Measurements from ENCODE around the gene SPIB. TPM values are rescaled to one million over a fixed set of nuclear protein-coding genes. Genes with fewer than 3 reads are reported as not detected.
"Not testable (repeated sequence)": the region's sequence is repeated elsewhere in the genome, so short reads cannot be mapped to it uniquely, and the experiment has no call there.

The SPIB gene
- total RNA-seq, 2 donors from 2014 or later = not detected

DNA sequence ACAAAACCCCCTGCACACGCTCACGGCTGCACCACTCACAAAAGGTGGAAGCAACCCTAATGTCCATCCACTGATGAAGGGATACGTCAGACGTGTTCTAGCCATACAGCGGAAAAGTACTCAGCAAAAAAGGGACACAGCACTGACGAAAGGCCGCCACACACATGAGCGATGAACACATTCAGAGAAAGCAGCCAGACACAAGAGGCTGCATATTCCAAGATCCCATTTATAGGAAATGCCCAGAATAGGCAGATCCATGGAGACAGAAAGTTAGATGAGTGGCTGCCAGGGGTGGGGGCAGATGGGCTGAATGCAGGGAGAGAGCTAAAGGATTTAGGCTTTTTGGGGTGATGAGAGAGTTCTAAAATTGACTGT is 30.9 kb upstream of the SPIB start:
- intact Hi-C loops (cut with DNase I) = no loop called here
- ATAC-seq (no peak), DNase-seq (no peak)

DNA sequence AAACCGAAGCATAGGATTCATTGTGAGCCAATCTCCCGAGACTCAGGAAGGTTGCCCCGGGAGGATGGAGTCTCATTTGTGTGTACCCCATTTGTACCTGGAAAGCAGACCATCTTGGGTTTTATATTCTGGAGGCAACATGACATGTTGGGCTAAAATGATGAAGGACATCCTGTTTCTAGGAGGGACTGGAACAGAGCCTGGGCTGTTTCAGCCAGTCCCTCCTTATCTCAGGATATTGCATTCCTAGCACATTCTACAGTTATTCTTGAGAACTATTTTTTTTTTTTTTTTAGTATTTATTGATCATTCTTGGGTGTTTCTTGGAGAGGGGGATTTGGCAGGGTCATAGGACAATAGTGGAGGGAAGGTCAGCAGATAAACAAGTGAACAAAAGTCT is 28.4 kb upstream of the SPIB start:
- DNase-seq; intact Hi-C loops (cut with DNase I): not testable (repeated sequence)

DNA sequence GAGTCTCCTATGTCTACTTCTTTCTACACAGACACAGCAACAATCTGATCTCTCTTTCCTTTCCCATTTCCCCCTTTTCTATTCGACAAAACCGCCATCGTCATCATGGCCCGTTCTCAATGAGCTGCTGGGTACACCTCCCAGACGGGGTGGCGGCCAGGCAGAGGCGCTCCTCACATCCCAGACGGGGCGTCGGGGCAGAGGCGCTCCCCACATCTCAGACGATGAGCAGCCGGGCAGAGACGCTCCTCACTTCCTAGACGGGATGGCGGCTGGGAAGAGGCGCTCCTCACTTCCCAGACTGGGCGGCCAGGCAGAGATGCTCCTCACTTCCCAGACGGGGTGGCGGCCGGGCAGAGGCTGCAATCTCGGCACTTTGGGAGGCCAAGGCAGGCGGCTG is 27.8 kb upstream of the SPIB start:
- ATAC-seq; DNase-seq; intact Hi-C loops (cut with DNase I): not testable (repeated sequence)

More for the DNA sequence above, 28.4 kb upstream of the SPIB start:
- not testable (repeated sequence) for ATAC-seq

DNA sequence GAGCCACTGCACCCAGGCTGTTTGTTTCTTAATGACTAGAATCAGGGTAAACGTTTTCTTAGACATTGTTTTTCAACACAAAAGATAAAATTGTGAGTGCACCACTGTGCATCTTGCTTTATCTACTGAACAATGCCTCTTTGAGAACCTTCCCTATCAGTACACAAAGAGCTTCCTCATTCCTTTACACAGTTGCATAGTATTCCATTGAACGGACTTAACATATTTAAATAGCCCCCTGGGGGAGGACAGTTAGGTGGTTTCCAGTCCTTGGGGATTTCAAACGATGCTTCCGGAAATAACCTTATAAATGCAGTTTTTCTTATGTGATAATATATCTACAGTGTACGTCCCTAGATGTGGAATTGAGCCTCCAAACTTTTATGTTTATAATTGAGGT is 26.0 kb upstream of the SPIB start:
- DNase-seq = no peak
- intact Hi-C loops (cut with DNase I) = no loop called here
- ATAC-seq = no peak

DNA sequence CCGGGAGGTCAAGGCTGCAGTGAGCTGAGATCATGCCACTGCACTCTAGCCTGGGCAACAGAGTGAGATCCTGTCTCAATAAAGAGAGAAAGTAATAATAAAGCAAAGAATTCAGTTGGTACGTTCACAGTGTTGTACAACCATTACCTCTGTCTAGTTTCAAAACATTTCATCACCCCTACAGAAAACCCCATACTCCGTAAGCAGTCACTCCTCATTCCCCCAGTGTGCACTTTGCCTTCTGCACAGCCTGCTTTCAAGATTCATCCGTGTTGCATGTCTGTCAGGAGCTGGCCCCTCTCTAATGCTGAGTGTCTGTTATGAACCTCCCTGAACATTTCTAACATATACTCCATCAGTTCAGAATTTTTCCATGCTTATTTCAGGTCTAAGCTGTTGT is 25.1 kb upstream of the SPIB start:
- intact Hi-C loops (cut with DNase I) = no loop called here
- DNase-seq (no peak), ATAC-seq (no peak)

DNA sequence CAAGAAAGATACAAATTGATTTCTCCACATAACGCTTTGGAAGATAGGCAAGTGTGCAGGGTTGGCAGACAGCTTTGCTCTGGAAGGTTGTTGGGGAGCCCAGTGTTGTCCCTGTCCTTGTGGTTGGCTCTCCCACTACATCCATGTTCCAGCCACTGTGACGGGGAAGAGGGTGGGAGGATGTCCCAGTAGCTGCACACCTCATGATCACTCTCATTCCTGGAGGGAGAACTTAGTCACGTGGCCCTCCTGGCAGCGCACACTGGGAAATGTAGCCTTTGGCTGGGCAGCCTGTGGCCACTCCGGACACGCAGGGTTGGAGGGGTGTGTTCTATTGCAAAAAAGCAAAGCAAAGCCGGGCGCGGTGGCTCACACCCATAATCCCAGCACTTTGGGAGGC is 24.7 kb upstream of the SPIB start:
- intact Hi-C loops (cut with DNase I) = no loop called here
- DNase-seq = no peak
- no peak for ATAC-seq

DNA sequence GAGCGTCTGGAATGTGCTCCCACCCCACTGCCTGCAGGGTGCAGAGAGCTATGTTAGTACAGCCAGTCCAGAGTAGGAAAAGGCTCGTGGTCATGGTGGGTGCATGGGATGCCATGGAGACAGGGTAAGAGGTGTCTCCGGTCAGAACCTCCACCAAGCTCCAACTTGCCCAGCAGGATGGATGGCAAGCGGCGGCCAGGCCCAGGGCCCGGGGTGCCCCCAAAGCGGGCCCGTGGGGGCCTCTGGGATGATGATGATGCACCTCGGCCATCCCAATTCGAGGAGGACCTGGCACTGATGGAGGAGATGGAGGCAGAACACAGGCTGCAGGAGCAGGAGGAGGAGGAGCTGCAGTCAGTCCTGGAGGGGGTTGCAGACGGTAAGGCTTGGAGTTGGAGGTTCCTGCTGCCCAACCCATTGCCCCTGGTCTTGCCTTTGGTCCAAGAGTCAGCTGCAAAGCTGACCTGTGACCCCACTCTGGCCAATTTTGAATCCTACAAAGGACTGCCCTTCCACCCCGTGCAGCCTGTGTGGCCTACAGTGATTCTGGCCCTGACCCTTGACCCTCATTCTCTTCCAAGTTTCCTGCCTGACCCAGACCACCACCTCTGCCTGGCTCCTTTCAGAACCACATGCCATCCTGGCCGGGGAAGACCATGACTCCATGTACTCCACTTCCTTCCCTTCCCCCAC is 19.9 kb upstream of the SPIB start:
- DNase-seq = no peak
- ATAC-seq = no peak
- intact Hi-C loops (cut with DNase I) = no loop called here

DNA sequence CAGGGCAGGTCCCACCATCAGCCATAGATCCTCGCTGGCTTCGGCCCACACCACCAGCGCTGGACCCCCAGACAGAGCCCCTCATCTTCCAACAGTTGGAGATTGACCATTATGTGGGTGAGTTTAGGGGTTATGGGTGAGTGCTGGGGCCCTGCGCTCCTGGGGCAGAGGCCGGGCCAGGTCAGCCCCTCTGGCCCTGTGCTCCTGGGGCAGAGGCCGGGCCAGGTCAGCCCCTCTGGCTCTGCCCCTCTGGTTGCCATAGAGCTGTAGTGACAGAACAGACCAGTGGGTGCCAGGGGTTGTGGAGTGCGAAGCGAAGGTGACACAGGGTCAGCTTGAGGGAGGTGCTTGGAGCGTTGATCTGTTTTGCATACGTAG is 19.4 kb upstream of the SPIB start:
- DNase-seq (no peak), ATAC-seq (no peak)
- intact Hi-C loops (cut with DNase I) = no loop called here

DNA sequence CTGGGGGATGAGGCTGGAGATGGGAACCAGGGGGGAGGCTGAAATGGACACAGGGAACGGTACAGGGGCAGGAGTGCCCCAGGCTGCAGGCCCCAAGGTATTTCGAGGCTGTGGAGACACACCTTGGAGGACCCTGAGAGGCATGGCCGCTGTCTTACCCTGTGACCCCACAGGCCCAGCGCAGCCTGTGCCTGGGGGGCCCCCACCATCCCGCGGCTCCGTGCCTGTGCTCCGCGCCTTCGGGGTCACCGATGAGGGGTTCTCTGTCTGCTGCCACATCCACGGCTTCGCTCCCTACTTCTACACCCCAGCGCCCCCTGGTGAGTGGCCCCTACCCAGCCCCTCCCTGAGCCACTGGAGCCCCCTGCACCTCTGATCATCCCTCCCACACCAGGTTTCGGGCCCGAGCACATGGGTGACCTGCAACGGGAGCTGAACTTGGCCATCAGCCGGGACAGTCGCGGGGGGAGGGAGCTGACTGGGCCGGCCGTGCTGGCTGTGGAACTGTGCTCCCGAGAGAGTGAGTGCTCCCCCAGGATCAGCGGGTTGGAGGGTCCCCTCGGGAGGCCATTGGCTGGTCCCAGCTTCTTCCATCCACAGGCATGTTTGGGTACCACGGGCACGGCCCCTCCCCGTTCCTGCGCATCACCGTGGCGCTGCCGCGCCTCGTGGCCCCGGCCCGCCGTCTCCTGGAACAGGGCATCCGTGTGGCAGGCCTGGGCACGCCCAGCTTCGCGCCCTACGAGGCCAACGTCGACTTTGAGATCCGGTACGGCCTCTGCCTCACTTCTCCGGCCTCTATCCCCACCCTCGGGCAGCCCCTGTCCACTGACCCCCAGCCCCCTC is 16.9 kb upstream of the SPIB start:
- ATAC-seq (no peak), DNase-seq (no peak)
- intact Hi-C loops (cut with DNase I) = no loop called here

DNA sequence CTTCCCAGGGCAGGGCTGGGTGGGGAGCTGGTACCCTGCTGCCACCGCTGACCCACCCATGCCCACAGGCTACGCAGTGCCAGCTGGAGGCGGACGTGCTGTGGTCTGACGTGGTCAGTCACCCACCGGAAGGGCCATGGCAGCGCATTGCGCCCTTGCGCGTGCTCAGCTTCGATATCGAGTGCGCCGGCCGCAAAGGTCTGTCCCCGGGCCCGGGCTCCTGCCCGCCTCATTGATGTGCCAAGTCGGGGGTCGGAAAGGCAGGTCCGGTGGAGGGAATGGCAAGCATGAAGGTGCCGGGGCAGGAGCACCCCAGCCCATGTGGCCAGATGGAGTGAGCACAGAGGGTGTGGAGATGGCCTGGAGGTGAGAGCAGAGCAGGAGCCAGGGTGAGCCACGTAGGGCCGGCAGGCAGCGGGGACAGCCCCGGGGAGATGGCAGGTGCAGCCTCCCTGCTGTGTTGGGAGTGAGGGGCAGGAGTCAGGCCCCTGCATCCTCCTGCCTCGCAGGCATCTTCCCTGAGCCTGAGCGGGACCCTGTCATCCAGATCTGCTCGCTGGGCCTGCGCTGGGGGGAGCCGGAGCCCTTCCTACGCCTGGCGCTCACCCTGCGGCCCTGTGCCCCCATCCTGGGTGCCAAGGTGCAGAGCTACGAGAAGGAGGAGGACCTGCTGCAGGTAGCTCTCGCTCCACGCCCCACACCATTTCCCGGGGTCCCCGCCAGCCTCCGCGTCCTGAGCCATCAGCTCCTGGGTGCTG is 16.0 kb upstream of the SPIB start:
- ATAC-seq = no peak
- intact Hi-C loops (cut with DNase I) = no loop called here

DNA sequence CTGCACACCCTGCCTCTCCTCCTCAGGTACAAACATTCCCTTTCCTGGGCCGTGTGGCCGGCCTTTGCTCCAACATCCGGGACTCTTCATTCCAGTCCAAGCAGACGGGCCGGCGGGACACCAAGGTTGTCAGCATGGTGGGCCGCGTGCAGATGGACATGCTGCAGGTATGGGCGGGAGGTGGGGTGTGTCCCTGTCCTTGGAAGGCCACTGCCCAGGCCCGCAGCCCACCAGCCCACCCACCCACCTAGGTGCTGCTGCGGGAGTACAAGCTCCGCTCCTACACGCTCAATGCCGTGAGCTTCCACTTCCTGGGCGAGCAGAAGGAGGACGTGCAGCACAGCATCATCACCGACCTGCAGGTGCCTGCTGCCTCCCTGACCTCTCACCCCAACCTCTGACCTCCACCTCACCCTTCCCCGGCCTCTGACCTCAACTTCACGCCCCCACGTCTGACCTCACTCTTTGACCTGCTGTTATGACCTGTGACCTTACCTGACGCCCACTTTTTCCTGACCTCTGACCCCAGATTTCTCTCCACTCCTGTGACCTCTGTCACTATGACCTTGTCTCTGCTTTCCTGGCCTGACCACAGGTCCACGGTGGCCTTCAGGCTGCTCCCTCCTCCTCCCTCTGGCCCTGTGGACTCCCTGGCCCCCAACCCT is 12.4 kb upstream of the SPIB start:
- intact Hi-C loops (cut with DNase I) = no loop called here
- ATAC-seq (no peak), DNase-seq (no peak)

More for the DNA sequence above, 16.0 kb upstream of the SPIB start:
- no peak for DNase-seq

DNA sequence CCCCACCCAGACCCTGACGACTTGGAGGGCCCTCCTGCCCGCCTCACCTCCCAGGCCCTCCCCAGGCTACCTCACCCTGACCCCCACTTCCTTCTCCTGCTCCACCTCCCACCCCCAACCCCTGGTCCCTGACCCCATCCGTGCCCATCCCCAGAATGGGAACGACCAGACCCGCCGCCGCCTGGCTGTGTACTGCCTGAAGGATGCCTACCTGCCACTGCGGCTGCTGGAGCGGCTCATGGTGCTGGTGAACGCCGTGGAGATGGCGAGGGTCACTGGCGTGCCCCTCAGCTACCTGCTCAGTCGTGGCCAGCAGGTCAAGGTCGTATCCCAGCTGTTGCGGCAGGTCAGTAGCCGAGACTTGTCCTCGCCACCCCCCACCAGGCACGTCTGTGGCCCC is 11.9 kb upstream of the SPIB start:
- no peak for DNase-seq
- ATAC-seq = no peak
- intact Hi-C loops (cut with DNase I) = no loop called here

DNA sequence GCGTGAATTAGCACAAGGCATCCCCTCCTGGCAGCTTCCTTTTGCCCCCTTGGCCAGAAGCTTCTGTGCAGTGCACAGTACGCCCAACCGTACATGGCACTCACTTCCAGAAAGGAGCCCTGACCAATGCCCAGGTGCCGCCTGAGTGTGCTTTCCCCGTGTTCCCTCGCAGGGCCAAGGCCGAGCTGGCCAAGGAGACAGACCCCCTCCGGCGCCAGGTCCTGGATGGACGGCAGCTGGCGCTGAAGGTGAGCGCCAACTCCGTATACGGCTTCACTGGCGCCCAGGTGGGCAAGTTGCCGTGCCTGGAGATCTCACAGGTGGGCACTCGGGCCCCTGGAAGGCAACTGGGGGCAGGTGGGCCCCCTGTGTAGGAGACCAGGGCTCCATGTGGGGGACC is 9.4 kb upstream of the SPIB start:
- ATAC-seq = no peak
- no peak for DNase-seq
- intact Hi-C loops (cut with DNase I) = no loop called here

DNA sequence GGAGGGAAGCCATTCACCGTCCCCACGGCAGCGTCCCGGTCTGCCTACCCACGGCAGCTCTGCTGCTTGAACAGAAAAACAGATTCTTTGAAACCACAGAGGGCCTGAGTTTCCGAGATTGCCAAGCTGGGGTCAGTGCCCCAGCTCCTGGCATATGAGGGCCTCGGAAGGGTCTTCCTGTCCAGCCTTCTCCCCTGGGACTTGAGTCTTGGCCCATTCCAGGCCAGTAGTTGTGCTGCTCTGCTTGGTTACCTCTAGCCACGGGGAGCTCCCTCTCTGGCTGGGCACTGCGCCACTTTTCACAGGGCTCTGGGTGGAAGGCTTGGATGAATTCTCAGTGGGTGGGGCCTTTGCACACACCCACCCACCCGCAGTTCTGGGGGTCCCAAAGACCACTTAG is 8.6 kb upstream of the SPIB start:
- ATAC-seq = no peak
- intact Hi-C loops (cut with DNase I) = loop anchor here in 1 of 2 donors (5.0 kb wide), 1 partner anchor 48 kb away; no protein-coding TSS in a partner anchor
- no peak for DNase-seq

DNA sequence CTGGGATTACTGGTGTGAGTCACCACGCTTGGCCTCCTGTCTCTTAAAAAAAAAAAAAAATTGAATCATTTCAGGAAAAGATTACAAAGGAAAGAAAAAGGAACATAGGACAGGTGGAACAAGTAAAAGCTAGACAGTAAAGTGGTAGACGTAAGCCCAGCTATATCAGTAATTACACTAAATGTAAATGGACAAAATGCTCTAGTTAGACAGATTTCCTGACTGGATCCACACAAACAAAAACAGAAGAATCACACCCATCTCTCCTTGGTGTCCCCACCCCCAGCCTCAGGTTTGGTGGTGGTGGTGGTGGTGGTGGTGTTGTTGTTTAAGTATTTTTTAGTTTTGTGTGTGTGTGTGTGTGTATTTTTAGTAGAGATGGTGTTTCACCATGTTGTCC is 6.3 kb upstream of the SPIB start:
- ATAC-seq (no peak), DNase-seq (no peak)
- intact Hi-C loops (cut with DNase I) = loop anchor here in 1 of 2 donors (5.0 kb wide), 1 partner anchor 50 kb away; no protein-coding TSS in a partner anchor

DNA sequence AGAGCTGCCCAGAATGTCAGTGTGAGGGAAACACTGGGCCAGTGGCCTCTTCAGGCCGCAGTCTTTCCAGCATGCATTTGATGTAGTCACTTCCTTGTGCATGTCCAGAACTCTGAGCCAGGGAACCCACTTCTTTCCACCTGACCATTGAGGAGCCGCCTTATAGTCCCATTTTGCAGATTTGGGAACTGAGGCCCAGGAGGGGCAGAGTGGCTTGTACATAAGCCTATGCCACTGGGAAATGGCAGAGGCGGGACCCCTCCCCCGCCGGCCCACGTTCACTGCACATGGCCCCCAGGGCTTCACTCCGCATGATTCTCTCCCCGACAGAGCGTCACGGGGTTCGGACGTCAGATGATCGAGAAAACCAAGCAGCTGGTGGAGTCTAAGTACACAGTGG is 5.6 kb upstream of the SPIB start:
- no peak for DNase-seq
- intact Hi-C loops (cut with DNase I) = loop anchor here in 1 of 2 donors (5.0 kb wide), 1 partner anchor 51 kb away; no protein-coding TSS in a partner anchor
- no peak for ATAC-seq

DNA sequence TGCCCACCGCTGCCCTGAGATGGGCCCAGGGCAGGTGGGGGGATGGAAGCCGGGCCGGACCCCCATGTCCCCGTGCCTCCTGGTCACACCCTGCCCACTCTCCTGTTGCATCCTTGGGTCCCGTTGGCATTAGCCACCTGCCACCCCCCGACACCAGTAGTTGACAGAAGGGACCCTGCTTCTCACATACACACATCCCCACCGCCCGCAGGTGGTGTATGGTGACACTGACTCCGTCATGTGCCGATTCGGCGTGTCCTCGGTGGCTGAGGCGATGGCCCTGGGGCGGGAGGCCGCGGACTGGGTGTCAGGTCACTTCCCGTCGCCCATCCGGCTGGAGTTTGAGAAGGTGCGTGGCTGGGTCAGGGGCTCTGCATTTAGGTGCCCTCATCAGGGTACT is 5.2 kb upstream of the SPIB start:
- intact Hi-C loops (cut with DNase I) = loop anchor here in 1 of 2 donors (5.0 kb wide), 1 partner anchor 51 kb away; no protein-coding TSS in a partner anchor
- ATAC-seq (no peak), DNase-seq (no peak)

DNA sequence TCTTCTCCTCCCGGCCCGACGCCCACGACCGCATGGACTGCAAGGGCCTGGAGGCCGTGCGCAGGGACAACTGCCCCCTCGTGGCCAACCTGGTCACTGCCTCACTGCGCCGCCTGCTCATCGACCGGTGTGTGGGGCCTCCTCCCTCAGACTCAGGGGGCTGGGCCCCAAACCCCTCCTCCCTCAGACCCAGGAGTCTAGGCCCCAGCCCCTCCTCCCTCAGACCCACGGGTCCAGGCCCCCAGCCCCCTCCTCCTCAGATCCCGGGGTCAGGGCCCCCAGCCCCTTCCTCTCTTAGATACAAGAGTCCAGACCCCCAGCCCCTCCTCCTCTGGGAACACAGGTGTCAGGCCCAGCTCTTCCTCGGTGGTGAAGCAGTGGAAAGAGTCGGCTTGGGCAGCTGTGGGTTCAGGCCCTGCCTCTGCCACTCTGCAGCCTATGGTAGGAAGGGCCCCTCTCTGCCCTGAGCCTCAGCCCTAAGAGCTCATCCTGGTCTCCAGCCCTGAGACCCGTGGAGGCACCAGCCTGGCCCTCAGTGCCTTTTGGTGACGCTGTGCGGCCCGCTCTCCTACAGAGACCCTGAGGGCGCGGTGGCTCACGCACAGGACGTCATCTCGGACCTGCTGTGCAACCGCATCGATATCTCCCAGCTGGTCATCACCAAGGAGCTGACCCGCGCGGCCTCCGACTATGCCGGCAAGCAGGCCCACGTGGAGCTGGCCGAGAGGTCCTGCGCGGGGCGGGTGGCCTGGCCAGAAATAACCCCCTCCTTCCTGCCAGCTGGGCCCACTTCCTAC is 3.7 kb upstream of the SPIB start:
- DNase-seq = peak; percentile 82
- peak; percentile 80 for ATAC-seq
- intact Hi-C loops (cut with DNase I) = loop anchor here (2.0 to 5.0 kb wide), 2 partner anchors 44 to 53 kb away; no protein-coding TSS in a partner anchor
